Fibroblast of pulmonary artery (primary cell): ENCODE data around the gene SMAD7.

Experiments used
- DNase-seq: peaks from one replicate; pipeline ENCODE4 v3.0.0-alpha.2; 2010; ENCODE audit warnings: low read depth
- H3K4me3 ChIP-seq: replicated peaks from 2 replicates; pipeline ENCODE4 v1.5.1; 2011; ENCODE audit warnings: low read depth, mild to moderate bottlenecking, control low read depth, low read length, moderate library complexity
- CTCF ChIP-seq: IDR thresholded peaks from 2 replicates; pipeline ENCODE4 v1.5.1; 2011; ENCODE audit warnings: mild to moderate bottlenecking, control low read depth, low read length, inconsistent platforms; ENCODE audit errors: missing control alignments

The SMAD7 gene

GRCh38 chr18:48953104-48953706, 2.4 kb upstream of the SMAD7 start:
- no peak for TF ChIP-seq CTCF

GRCh38 chr18:48952287-48953103, 1.7 kb upstream of the SMAD7 start:
- peak overlapping the region; percentile 65 for H3K4me3 ChIP-seq
- no peak for TF ChIP-seq CTCF
- DNase-seq = peak; percentile 83

More at GRCh38 chr18:48953104-48953706, 2.4 kb upstream of the SMAD7 start:
- DNase-seq = no peak
- H3K4me3 ChIP-seq = peak overlapping the region; percentile 65

- peak; percentile 92 for DNase-seq
- TF ChIP-seq CTCF = no peak
- H3K4me3 ChIP-seq = peak overlapping the region; percentile 96
These were observed 902 bp upstream of the SMAD7 start for GRCh38 chr18:48951448-48952286.

- peak; percentile 45 for DNase-seq
- H3K4me3 ChIP-seq = peak overlapping the region; percentile 96
- no peak for TF ChIP-seq CTCF
These were observed 894 bp downstream of the SMAD7 start for GRCh38 chr18:48949606-48950535.

GRCh38 chr18:48949050-48949605, 1.6 kb downstream of the SMAD7 start:
- no peak for TF ChIP-seq CTCF
- peak overlapping the region; percentile 96 for H3K4me3 ChIP-seq
- DNase-seq = peak; percentile 34
